ENCODE measurements around the gene SKP1. TPM values are rescaled to one million over a fixed set of nuclear protein-coding genes. Genes with fewer than 3 reads are reported as not detected.

The SKP1 gene
- total and polyA plus RNA-seq, 9 of the 15 experiments (the other 6 are each of a cell fraction or from before 2014, with no cell fraction given), result 301 to 2,109 (median 639) TPM

DNA sequence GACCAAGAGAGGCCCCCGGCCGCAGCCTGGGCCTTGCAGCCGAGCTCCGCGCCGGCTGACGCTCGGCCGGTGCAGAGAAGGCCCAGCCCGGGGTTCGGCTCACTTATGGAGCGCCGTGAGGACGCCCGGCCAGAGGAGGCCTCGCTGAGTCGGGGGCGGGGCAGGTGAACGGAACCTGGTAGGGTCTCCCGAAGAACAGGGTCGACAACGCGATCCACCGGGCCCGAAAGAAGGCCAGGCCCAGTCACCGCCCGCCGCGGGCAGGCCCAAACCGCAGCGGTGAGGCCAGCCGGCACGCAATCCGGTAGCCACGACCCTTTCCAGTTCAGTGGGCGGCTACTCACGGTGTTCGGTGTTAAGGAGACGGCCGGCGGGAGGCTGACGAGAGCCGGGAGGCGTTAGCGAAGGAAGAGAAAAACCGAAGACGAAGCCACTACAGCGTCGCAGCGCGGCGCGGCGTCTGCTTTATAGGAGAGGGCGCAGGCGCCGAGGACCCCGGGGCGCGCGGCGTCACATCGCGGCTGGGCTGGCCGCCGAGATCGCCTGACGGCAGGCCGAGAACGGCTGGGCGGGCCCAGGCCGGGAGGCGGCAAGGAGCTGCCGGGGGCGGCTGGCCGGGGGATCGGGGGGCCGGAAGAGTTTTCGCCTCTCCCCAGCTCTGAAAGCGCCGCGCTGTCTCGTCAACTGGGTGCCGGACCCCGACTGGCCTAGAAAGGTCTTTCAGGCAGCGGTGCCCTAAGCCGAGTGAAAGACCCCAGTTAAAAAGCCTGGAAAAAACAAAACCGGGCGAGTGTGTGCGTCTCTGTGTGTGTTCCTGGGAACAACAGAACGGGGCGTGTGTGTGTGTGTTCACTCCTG is at the start of gene SKP1 (continued):
- TF ChIP-seq, protein P1, sequence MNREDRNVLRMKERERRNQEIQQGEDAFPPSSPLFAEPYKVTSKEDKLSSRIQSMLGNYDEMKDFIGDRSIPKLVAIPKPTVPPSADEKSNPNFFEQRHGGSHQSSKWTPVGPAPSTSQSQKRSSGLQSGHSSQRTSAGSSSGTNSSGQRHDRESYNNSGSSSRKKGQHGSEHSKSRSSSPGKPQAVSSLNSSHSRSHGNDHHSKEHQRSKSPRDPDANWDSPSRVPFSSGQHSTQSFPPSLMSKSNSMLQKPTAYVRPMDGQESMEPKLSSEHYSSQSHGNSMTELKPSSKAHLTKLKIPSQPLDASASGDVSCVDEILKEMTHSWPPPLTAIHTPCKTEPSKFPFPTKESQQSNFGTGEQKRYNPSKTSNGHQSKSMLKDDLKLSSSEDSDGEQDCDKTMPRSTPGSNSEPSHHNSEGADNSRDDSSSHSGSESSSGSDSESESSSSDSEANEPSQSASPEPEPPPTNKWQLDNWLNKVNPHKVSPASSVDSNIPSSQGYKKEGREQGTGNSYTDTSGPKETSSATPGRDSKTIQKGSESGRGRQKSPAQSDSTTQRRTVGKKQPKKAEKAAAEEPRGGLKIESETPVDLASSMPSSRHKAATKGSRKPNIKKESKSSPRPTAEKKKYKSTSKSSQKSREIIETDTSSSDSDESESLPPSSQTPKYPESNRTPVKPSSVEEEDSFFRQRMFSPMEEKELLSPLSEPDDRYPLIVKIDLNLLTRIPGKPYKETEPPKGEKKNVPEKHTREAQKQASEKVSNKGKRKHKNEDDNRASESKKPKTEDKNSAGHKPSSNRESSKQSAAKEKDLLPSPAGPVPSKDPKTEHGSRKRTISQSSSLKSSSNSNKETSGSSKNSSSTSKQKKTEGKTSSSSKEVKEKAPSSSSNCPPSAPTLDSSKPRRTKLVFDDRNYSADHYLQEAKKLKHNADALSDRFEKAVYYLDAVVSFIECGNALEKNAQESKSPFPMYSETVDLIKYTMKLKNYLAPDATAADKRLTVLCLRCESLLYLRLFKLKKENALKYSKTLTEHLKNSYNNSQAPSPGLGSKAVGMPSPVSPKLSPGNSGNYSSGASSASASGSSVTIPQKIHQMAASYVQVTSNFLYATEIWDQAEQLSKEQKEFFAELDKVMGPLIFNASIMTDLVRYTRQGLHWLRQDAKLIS (CRISPR knock-in tag; IDR thresholded peaks at IDR 0.05), result peak; percentile 99
- TF ChIP-seq TAF15 (IDR thresholded peaks at IDR 0.05; ENCODE audit: low read depth, low read length) (no peak), ZFP1 (CRISPR knock-in tag; IDR thresholded peaks at IDR 0.05) (no peak), HMGXB4 (CRISPR knock-in tag; IDR thresholded peaks at IDR 0.05) (peak; percentile 95), ZNF347 (CRISPR knock-in tag; IDR thresholded peaks at IDR 0.05; ENCODE audit: low read depth) (no peak), ZNF143 (CRISPR knock-in tag; IDR thresholded peaks at IDR 0.05) (no peak; the same call in 1 of the 2 replicates), FOXA1 (IDR thresholded peaks at IDR 0.05; ENCODE audit: borderline replicate concordance) (no peak), ARID2 (IDR thresholded peaks at IDR 0.05) (no peak), STAT5B (CRISPR knock-in tag; IDR thresholded peaks at IDR 0.05) (no peak), MTA3 (IDR thresholded peaks at IDR 0.05; ENCODE audit: borderline replicate concordance) (peak; percentile 98), ESRRB (CRISPR knock-in tag; IDR thresholded peaks at IDR 0.05; ENCODE audit: borderline replicate concordance) (no peak), LEF1 (IDR thresholded peaks at IDR 0.05) (no peak), NKRF (IDR thresholded peaks at IDR 0.05; ENCODE audit: borderline replicate concordance) (peak; percentile 86), ZNF311 (CRISPR knock-in tag; IDR thresholded peaks at IDR 0.05) (no peak), CBX8 (IDR thresholded peaks at IDR 0.05; ENCODE audit: borderline replicate concordance, extremely low read depth, low read depth, low read length, poor library complexity, severe bottlenecking) (no peak), BMI1 (IDR thresholded peaks at IDR 0.05; ENCODE audit: low read length) (no peak), MCM3 (IDR thresholded peaks at IDR 0.05) (no peak), ZNF76 (CRISPR knock-in tag; IDR thresholded peaks at IDR 0.05; ENCODE audit: borderline replicate concordance) (no peak)
- TF ChIP-seq, protein P2, sequence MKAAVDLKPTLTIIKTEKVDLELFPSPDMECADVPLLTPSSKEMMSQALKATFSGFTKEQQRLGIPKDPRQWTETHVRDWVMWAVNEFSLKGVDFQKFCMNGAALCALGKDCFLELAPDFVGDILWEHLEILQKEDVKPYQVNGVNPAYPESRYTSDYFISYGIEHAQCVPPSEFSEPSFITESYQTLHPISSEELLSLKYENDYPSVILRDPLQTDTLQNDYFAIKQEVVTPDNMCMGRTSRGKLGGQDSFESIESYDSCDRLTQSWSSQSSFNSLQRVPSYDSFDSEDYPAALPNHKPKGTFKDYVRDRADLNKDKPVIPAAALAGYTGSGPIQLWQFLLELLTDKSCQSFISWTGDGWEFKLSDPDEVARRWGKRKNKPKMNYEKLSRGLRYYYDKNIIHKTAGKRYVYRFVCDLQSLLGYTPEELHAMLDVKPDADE (conservative IDR thresholded peaks at IDR 0.05; ENCODE audit: control insufficient read depth, low read depth, low read length), result peak; percentile 83

Measured in K562 (cell line).